A673 (cell line): Measurements from ENCODE around the gene HPSE. TPM values are rescaled to one million over a fixed set of nuclear protein-coding genes. Genes with fewer than 3 reads are reported as not detected.

Experiments
- BruUV-seq: library from RNA; stranded (reverse); fragments of 400-500 nt; replicated peaks from 2 replicates; lab custom pipeline; 2021; lab: Mats Ljungman, UMichigan
- CTCF ChIA-PET: fragments of 300-600 bp; sonication (Branson Sonifier 250); formaldehyde crosslinking; loops from one replicate; lab custom pipeline; 2022; ENCODE audit warnings: antibody characterized with exemption; lab: Charles Lee
- POLR2A ChIA-PET: fragments of 300-600 bp; sonication (Branson Sonifier 250); formaldehyde crosslinking; loops from one replicate; lab custom pipeline; 2022; ENCODE audit warnings: antibody characterized with exemption; ENCODE audit not compliant: low non-redundant PET; lab: Charles Lee
- DNase-seq: peaks from one replicate; pipeline ENCODE4 v3.0.0-alpha.2; 2015; ENCODE audit warnings: low spot score
- H3K27ac ChIP-seq: fragments of 200-600 bp; sonication (generic); 2 replicates; pipeline ENCODE4 v1.5.1; 2016; ENCODE audit warnings: mixed run types, low read depth, mild to moderate bottlenecking, mixed read lengths, antibody characterized with exemption, low read length; ENCODE audit not compliant: poor library complexity, severe bottlenecking
- H3K27me3 ChIP-seq: fragments of 200-600 bp; sonication (generic); replicated peaks from 2 replicates; pipeline ENCODE4 v1.6.1; 2017; ENCODE audit warnings: mixed run types, low read depth, mild to moderate bottlenecking, mixed read lengths, antibody characterized with exemption, low read length; ENCODE audit not compliant: insufficient read depth, poor library complexity
- H3K36me3 ChIP-seq: fragments of 200-600 bp; sonication (generic); 2 replicates; pipeline ENCODE4 v1.6.1; 2016; ENCODE audit warnings: mixed run types, mild to moderate bottlenecking, mixed read lengths, antibody characterized with exemption, low read length; ENCODE audit not compliant: insufficient read depth, poor library complexity, severe bottlenecking
- H3K4me1 ChIP-seq: fragments of 200-600 bp; sonication (generic); 2 replicates; pipeline ENCODE4 v1.6.1; 2017; ENCODE audit warnings: mixed run types, mild to moderate bottlenecking, mixed read lengths, antibody characterized with exemption, low read length; ENCODE audit not compliant: insufficient read depth, poor library complexity, severe bottlenecking
- H3K4me3 ChIP-seq: fragments of 200-600 bp; sonication (generic); 2 replicates; pipeline ENCODE4 v1.5.1; 2016; ENCODE audit warnings: low read depth, mixed run types, mild to moderate bottlenecking, mixed read lengths, low read length; ENCODE audit not compliant: poor library complexity, severe bottlenecking
- H3K9me3 ChIP-seq: fragments of 200-600 bp; sonication (generic); 2 replicates; pipeline ENCODE4 v1.6.1; 2016; ENCODE audit warnings: mixed run types, low read depth, mild to moderate bottlenecking, mixed read lengths, antibody characterized with exemption, low read length; ENCODE audit not compliant: poor library complexity, severe bottlenecking
- CTCF ChIP-seq: fragments of 300-800, 200-600 bp; sonication (generic); conservative IDR thresholded peaks from 2 replicates; pipeline ENCODE4 v1.5.1; 2017; ENCODE audit warnings: low read depth, mild to moderate bottlenecking, antibody characterized with exemption, low read length, moderate library complexity, mixed read lengths
- EZH2 ChIP-seq: fragments of 200-600 bp; sonication (generic); IDR thresholded peaks from 2 replicates; pipeline ENCODE4 v1.6.1; 2017; ENCODE audit warnings: borderline replicate concordance, low read depth, mild to moderate bottlenecking, mixed read lengths, antibody characterized with exemption, low read length; ENCODE audit not compliant: poor library complexity, severe bottlenecking
- intact Hi-C: fragments of 100-400 bp; cut with micrococcal nuclease; formaldehyde crosslinking; loops from one replicate; pipeline ENCODE4 v1.10.0; 2022; ENCODE audit not compliant: unreplicated experiment
- total RNA-seq: library from RNA; stranded (reverse); gene quantifications from 2 replicates; pipeline ENCODE4 v1.2.3, GENCODE V29; 2021

The HPSE gene
- total RNA-seq, 1 experiment from 2014 or later = 0.84 TPM

DNA sequence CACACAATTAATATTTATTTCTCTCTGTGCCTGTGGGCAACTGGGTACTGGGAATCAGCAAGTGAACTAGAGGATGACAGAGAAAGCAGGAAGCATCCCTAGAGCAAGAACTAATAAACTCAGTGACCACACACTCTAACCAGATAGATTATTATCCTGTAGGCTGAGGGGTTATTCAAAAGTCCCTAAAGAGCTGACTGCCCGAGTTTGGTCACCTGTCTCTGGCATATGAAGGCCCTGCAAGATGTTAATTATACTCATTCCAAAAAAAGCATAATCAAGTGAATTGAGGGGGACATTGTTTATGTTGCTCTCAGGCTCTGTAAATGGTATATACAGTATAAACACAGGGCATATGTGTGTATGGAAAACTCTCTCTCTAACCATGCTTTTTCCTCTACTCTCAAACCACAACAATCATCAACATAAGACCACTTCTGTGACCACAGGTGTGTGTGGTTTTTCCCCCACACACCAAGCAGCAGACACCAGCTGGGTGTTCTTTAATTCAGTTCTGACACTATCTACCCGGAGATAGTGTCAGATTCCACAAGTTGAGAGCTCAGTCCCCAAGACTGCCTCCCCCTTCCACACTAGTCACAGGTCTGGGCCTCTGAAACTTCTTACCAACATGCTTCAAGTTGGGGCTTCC lies 6.2 kb upstream of the HPSE start:
- Histone ChIP-seq H3K9me3 (no peaks in the 10 kb centered on the region), H3K4me3 (no peak overlapping the region), H3K36me3 (no peaks in the 10 kb centered on the region), H3K27ac (no peak overlapping the region), H3K4me1 (no peaks in the 10 kb centered on the region), H3K27me3 (no peaks in the 10 kb centered on the region)
- TF ChIP-seq EZH2 = no peak
- TF ChIP-seq CTCF = no peak
- ChIA-PET CTCF (no interaction called here), POLR2A (no interaction called here)
- no peak for DNase-seq
- intact Hi-C loops = no loop called here
- no TSS peak for BruUV-seq

DNA sequence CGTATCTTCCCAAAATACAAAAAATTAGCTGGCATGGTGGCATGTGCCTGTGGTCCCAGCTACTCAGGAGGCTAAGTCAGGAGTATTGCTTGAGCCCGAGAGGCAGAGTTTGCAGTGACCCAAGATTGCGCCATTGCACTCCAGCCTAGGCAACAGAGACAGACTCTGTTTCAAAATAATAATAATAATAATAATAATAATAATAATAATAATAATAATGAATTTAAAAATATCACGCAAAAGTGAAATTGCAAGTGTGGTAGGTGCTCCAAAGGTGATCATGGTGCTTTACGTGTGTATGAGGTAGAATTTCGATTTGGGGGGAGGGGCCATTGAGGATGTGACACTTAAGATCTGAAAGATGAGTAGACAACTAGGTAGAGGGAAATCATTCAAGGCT lies 4.9 kb upstream of the HPSE start:
- intact Hi-C loops = no loop called here
- DNase-seq = no peak
- no peaks in the 10 kb centered on the region for H3K9me3 ChIP-seq
- H3K4me1 ChIP-seq = no peaks in the 10 kb centered on the region
- ChIA-PET CTCF (no interaction called here), POLR2A (no interaction called here)
- TF ChIP-seq EZH2 = no peak
- no peak for TF ChIP-seq CTCF
- no TSS peak for BruUV-seq
- no peak overlapping the region for H3K4me3 ChIP-seq
- H3K27ac ChIP-seq = no peak overlapping the region
- H3K36me3 ChIP-seq = no peaks in the 10 kb centered on the region
- H3K27me3 ChIP-seq = no peaks in the 10 kb centered on the region

DNA sequence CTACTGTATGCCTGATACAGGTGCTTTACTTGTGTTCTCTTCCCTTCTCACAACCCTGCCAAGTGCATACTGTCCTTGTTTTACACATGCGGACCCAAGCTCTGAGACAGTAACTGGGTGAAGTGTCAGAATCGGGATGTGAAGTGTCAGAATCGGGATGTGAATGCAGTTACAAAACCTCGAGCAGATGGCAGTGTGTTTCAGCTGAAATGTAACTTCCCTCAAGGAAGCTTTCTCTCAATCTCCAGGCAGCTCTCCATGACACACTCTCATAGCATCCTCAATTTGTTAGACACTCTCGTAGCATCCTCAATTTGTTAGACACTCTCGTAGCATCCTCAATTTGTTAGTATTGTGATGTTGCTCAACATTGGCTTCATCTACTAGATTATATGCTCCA lies 1.1 kb upstream of the HPSE start:
- intact Hi-C loops = no loop called here
- no TSS peak for BruUV-seq
- POLR2A ChIA-PET = no interaction called here

More for the DNA sequence above, 1.1 kb upstream of the HPSE start:
- TF ChIP-seq CTCF = no peak
- no peak for TF ChIP-seq EZH2
- Histone ChIP-seq H3K36me3 (no peaks in the 10 kb centered on the region), H3K27ac (no peak overlapping the region), H3K9me3 (no peaks in the 10 kb centered on the region), H3K27me3 (no peaks in the 10 kb centered on the region), H3K4me3 (no peak overlapping the region), H3K4me1 (no peaks in the 10 kb centered on the region)
- CTCF ChIA-PET = no interaction called here
- no peak for DNase-seq
